AG04450 (cell line): ENCODE measurements around the gene BEAN1. TPM values are rescaled to one million over a fixed set of nuclear protein-coding genes. Genes with fewer than 3 reads are reported as not detected.

Source experiments
- CTCF ChIA-PET: fragments of 300-600, 350-600 bp; formaldehyde crosslinking; extraction: SDS; loops from one replicate; lab custom pipeline; 2022; ENCODE audit warnings: antibody characterized with exemption, inconsistent platforms; lab: Charles Lee
- POLR2A ChIA-PET: fragments of 350-600 bp; formaldehyde crosslinking; extraction: SDS; loops from one replicate; lab custom pipeline; 2021; ENCODE audit warnings: antibody characterized with exemption, inconsistent platforms; lab: Yijun Ruan, JAX
- DNase-seq: peaks from one replicate; pipeline ENCODE4 v3.0.0-alpha.2; 2011; ENCODE audit warnings: low read depth, low spot score
- H3K27ac ChIP-seq: one replicate; pipeline ENCODE4 v1.5.1; 2012; ENCODE audit warnings: low read depth, low read length, control low read depth
- H3K27me3 ChIP-seq: one replicate; pipeline ENCODE4 v1.6.0; 2012; ENCODE audit warnings: low read length; ENCODE audit not compliant: control insufficient read depth, insufficient read depth
- H3K4me3 ChIP-seq: 2 replicates; pipeline ENCODE4 v1.5.1; 2011; ENCODE audit warnings: mild to moderate bottlenecking, low read depth, low read length, control low read depth
- H3K9me3 ChIP-seq: 2 replicates; pipeline ENCODE4 v1.5.1; 2012; ENCODE audit warnings: low read length; ENCODE audit not compliant: control insufficient read depth, insufficient read depth
- polyA plus RNA-seq: library from polyadenylated mRNA; depleted of rRNA; stranded (reverse); fragments of >200 nt; gene quantifications from 2 replicates; pipeline ENCODE4 v1.2.3, GENCODE V29; 2011
- TF ChIP-seq, protein P1 (sequence below): IDR thresholded peaks from 2 replicates; pipeline ENCODE4 v1.5.1; 2011; ENCODE audit warnings: low read depth, low read length, control low read depth, inconsistent platforms

Gene BEAN1
- polyA plus RNA-seq, 1 experiment = not detected

- Histone ChIP-seq H3K4me3 (no peak overlapping the region), H3K27ac (no peak overlapping the region), H3K27me3 (peaks cover 4% of the 10 kb centered on the region), H3K9me3 (no peaks in the 10 kb centered on the region)
- DNase-seq = no peak
- POLR2A ChIA-PET = no interaction called here
- TF ChIP-seq, protein P1, sequence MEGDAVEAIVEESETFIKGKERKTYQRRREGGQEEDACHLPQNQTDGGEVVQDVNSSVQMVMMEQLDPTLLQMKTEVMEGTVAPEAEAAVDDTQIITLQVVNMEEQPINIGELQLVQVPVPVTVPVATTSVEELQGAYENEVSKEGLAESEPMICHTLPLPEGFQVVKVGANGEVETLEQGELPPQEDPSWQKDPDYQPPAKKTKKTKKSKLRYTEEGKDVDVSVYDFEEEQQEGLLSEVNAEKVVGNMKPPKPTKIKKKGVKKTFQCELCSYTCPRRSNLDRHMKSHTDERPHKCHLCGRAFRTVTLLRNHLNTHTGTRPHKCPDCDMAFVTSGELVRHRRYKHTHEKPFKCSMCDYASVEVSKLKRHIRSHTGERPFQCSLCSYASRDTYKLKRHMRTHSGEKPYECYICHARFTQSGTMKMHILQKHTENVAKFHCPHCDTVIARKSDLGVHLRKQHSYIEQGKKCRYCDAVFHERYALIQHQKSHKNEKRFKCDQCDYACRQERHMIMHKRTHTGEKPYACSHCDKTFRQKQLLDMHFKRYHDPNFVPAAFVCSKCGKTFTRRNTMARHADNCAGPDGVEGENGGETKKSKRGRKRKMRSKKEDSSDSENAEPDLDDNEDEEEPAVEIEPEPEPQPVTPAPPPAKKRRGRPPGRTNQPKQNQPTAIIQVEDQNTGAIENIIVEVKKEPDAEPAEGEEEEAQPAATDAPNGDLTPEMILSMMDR = no peak
- CTCF ChIA-PET = interaction anchor here (1.2 kb wide), 1 partner anchor 25 kb away, joined by 4 read pairs; no protein-coding TSS in a partner anchor
Observed at GRCh38 chr16:66381585-66382170, 45.4 kb upstream of the BEAN1 start.

DNA sequence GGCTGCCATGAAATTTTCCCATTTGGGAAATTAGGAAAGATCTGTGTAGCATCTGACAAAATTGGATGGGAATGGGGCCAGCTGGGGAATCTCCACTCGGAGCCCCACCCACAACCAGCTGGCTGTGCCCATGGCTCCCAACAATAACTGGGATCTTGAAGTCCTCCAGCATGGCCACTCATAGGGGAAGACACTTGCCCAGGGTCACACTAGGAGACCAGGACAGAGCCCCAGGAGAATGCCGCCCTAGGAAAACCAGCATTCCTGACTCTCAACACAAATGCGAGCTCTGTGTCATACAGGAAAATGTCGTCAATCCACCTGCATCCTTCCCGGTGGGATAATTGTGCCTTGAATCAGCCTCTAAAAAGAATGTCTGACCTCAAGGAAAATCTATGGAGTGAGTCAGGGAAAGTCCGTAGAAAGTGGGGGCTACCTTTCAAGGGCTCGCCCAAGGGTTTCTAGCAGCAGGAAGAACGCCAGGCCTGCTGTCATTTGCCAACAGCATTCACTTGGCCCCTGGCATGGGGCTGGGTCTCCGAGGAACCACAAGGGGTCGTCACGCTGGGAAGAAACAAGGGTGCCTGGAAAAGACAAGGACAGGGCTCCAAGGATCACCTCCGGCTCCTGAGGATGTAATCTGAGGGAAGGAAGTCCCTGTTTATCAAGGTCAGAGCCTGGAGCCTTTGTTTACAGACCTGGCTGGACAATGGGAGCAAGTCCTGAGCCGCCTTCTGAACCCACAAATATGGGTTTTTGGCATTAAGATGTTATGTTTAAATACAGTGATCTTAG, 44.7 kb upstream of the BEAN1 start:
- H3K9me3 ChIP-seq = no peaks in the 10 kb centered on the region
- TF ChIP-seq, protein P1 = no peak
- DNase-seq = peak; percentile 13
- peak overlapping the region; percentile 52 for H3K27ac ChIP-seq
- H3K4me3 ChIP-seq = no peak overlapping the region
- POLR2A ChIA-PET = no interaction called here
- peaks cover 9% of the 10 kb centered on the region for H3K27me3 ChIP-seq
- CTCF ChIA-PET = no interaction called here

GRCh38 chr16:66382966-66383299, 44.2 kb upstream of the BEAN1 start:
- ChIA-PET POLR2A (no interaction called here), CTCF (no interaction called here)
- no peaks in the 10 kb centered on the region for H3K9me3 ChIP-seq
- TF ChIP-seq, protein P1 = no peak
- H3K4me3 ChIP-seq = no peak overlapping the region
- H3K27me3 ChIP-seq = peaks cover 15% of the 10 kb centered on the region
- peak overlapping the region; percentile 52 for H3K27ac ChIP-seq
- DNase-seq = peak; percentile 52

DNA sequence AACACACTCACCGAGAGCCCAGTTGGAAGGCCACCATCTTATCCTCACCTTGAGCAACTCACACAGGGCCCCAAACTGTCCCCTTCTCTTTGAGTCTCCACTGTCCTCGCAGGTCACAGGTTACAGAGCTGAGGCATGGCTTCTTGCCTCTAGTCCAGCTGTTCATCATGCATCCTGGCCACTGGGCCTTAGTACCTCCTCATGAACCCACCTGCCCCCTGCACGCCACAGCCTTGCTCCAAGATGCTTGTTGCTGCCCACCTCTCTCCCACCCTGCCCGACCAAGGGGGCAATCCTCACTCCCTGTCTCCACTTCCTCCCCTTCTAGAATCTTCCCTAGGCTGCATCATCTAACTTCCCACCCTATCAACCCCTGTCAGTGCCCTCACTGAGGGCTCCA, 43.5 kb upstream of the BEAN1 start:
- Histone ChIP-seq H3K4me3 (no peak overlapping the region), H3K27me3 (peaks cover 18% of the 10 kb centered on the region), H3K9me3 (no peaks in the 10 kb centered on the region), H3K27ac (peak overlapping the region; percentile 42)
- no peak for DNase-seq
- ChIA-PET CTCF (no interaction called here), POLR2A (no interaction called here)
- TF ChIP-seq, protein P1 = no peak

DNA sequence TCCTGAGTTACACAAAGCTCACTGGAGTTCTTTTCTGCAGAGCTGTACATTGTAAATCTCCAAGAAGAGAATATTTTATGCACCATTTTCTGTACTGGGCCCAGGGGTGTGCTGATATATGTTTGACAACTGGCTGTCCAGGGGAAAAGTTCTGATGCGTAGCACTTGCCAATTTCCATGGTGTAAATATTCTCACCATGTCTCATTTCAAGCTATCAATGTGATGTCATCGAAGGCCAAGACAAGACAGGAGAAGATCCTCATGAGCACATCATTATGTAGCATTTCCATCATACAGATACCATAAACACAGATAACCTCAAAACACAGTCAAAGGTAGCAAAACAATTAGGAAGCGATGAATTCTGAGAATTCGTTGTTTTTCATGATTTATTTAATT, 41.7 kb upstream of the BEAN1 start:
- H3K27me3 ChIP-seq = peaks cover 21% of the 10 kb centered on the region
- TF ChIP-seq, protein P1 = no peak
- no peak overlapping the region for H3K4me3 ChIP-seq
- ChIA-PET CTCF (interaction anchor here (0.5 to 2.2 kb wide), 4 partner anchors 22 to 347 kb away, joined by 3 to 7 read pairs (median 3); no protein-coding TSS in a partner anchor), POLR2A (no interaction called here)
- H3K9me3 ChIP-seq = no peaks in the 10 kb centered on the region
- no peak overlapping the region for H3K27ac ChIP-seq
- no peak for DNase-seq
